ENCODE measurements around the gene LCN2.

LCN2 gene

GRCh38 chr9:128115187-128116103 is 33.8 kb upstream of the LCN2 start:
- DNase-seq (ENCODE audit: low read depth): no peak

- DNase-seq (ENCODE audit: low read depth): no peak
These were observed 32.9 kb upstream of the LCN2 start for GRCh38 chr9:128116104-128117083.

GRCh38 chr9:128117613-128118471 is 31.4 kb upstream of the LCN2 start:
- peak; percentile 79 for DNase-seq (ENCODE audit: low read depth)

- no peak for DNase-seq (ENCODE audit: low read depth)
These were observed 30.8 kb upstream of the LCN2 start for GRCh38 chr9:128118472-128118857.

GRCh38 chr9:128118971-128119665 is 30.1 kb upstream of the LCN2 start:
- no peak for DNase-seq (ENCODE audit: low read depth)

GRCh38 chr9:128120061-128120740 is 29.1 kb upstream of the LCN2 start:
- DNase-seq (ENCODE audit: low read depth): no peak

- DNase-seq (ENCODE audit: low read depth): no peak
These were observed 28.4 kb upstream of the LCN2 start for GRCh38 chr9:128120741-128121465.

- no peak for DNase-seq (ENCODE audit: low read depth)
These were observed 27.8 kb upstream of the LCN2 start for GRCh38 chr9:128121466-128121810.

- no peak for DNase-seq (ENCODE audit: low read depth)
These were observed 27.1 kb upstream of the LCN2 start for GRCh38 chr9:128121924-128122808.

GRCh38 chr9:128122809-128123175 is 26.5 kb upstream of the LCN2 start:
- no peak for DNase-seq (ENCODE audit: low read depth)

- no peak for DNase-seq (ENCODE audit: low read depth)
These were observed 25.7 kb upstream of the LCN2 start for GRCh38 chr9:128123451-128124080.

- DNase-seq (ENCODE audit: low read depth): no peak
These were observed 24.8 kb upstream of the LCN2 start for GRCh38 chr9:128124451-128124850.

- peak; percentile 54 for DNase-seq (ENCODE audit: low read depth)
These were observed 24.2 kb upstream of the LCN2 start for GRCh38 chr9:128124873-128125579.

- peak; percentile 23 for DNase-seq (ENCODE audit: low read depth)
These were observed 23.5 kb upstream of the LCN2 start for GRCh38 chr9:128125580-128126354.

GRCh38 chr9:128127568-128127989 is 21.7 kb upstream of the LCN2 start, which contains the start of gene PTGES2:
Gene PTGES2 (minus strand): TSS chr9:128127729. CDS start chr9:128127717, 12 bp downstream.
- peak; percentile 91 for DNase-seq (ENCODE audit: low read depth)

GRCh38 chr9:128127990-128128835 is 21.0 kb upstream of the LCN2 start:
- DNase-seq (ENCODE audit: low read depth): peak; percentile 91

All from fibroblast of gingiva (primary cell).